Neural cell (in vitro differentiated cells): ENCODE results near the gene BCL2L15. TPM values are rescaled to one million over a fixed set of nuclear protein-coding genes. Genes with fewer than 3 reads are reported as not detected.

Experiments
- H2AFZ ChIP-seq: fragments of 200-600, 300-800 bp; sonication (generic), shearing (Covaris generic); 2 replicates; pipeline ENCODE4 v1.6.0; 2014; ENCODE audit warnings: low read depth, mild to moderate bottlenecking, antibody characterized with exemption, low read length, moderate library complexity
- H3F3A ChIP-seq: fragments of 200-600 bp; shearing (Covaris generic); 2 replicates; pipeline ENCODE4 v1.6.1; 2016; ENCODE audit warnings: mild to moderate bottlenecking, moderate library complexity, mixed read lengths, antibody characterized with exemption, low read length; ENCODE audit not compliant: insufficient read depth, poor library complexity, severe bottlenecking
- H3K27ac ChIP-seq: fragments of 200-600, 300-800 bp; sonication (generic), shearing (Covaris generic); 2 replicates; pipeline ENCODE4 v1.5.1; 2014; ENCODE audit warnings: mild to moderate bottlenecking, low read length, moderate library complexity
- H3K27me3 ChIP-seq: fragments of 300-800, 200-600 bp; sonication (generic), shearing (Covaris generic); 2 replicates; pipeline ENCODE4 v1.6.0; 2014; ENCODE audit warnings: mild to moderate bottlenecking, low read depth, low read length, moderate library complexity; ENCODE audit not compliant: insufficient read depth
- H3K36me3 ChIP-seq: fragments of 300-800, 200-600 bp; sonication (generic), shearing (Covaris generic); 2 replicates; pipeline ENCODE4 v1.5.1; 2014; ENCODE audit warnings: mild to moderate bottlenecking, antibody characterized with exemption, low read length, moderate library complexity; ENCODE audit not compliant: insufficient read depth
- H3K4me2 ChIP-seq: fragments of 300-800, 200-600 bp; sonication (generic), shearing (Covaris generic); 2 replicates; pipeline ENCODE4 v1.6.0; 2014; ENCODE audit warnings: mild to moderate bottlenecking, low read length
- H3K4me3 ChIP-seq: fragments of 300-800, 200-600 bp; sonication (generic), shearing (Covaris generic); 2 replicates; pipeline ENCODE4 v1.5.1; 2014; ENCODE audit warnings: mild to moderate bottlenecking, low read length, moderate library complexity
- H3K79me2 ChIP-seq: fragments of 200-600 bp; shearing (Covaris generic); replicated peaks from 2 replicates; pipeline ENCODE4 v1.6.0; 2014; ENCODE audit warnings: mild to moderate bottlenecking, low read length, moderate library complexity; ENCODE audit not compliant: insufficient read depth
- H3K9ac ChIP-seq: fragments of 300-800, 200-600 bp; sonication (generic), shearing (Covaris generic); 2 replicates; pipeline ENCODE4 v1.6.1; 2016; ENCODE audit warnings: mild to moderate bottlenecking, low read length, mixed read lengths
- H3K9me2 ChIP-seq: fragments of 200-600 bp; shearing (Covaris generic); 2 replicates; pipeline ENCODE4 v1.6.1; 2016; ENCODE audit warnings: mild to moderate bottlenecking, low read length, mixed read lengths; ENCODE audit not compliant: insufficient read depth
- H3K9me3 ChIP-seq: fragments of 200-600, 300-800 bp; sonication (generic), shearing (Covaris generic); 2 replicates; pipeline ENCODE4 v1.6.1; 2016; ENCODE audit warnings: mild to moderate bottlenecking, mixed run types, low read length, moderate library complexity, mixed read lengths
- H4K20me1 ChIP-seq: fragments of 200-600 bp; shearing (Covaris generic); 2 replicates; pipeline ENCODE4 v1.6.1; 2016; ENCODE audit warnings: mild to moderate bottlenecking, mixed run types; ENCODE audit not compliant: insufficient read depth
- EP300 ChIP-seq: fragments of 450-650 bp; conservative IDR thresholded peaks from 2 replicates; pipeline ENCODE4 v1.6.1; 2014; ENCODE audit warnings: antibody characterized with exemption, mild to moderate bottlenecking, moderate library complexity; ENCODE audit not compliant: poor library complexity, severe bottlenecking
- EZH2 ChIP-seq: fragments of 200-600, 300-800 bp; shearing (Covaris generic), sonication (generic); IDR thresholded peaks from 2 replicates; pipeline ENCODE4 v1.6.1; 2014; ENCODE audit warnings: antibody characterized with exemption, low read length, borderline replicate concordance, mild to moderate bottlenecking; ENCODE audit not compliant: insufficient read depth, poor library complexity, severe bottlenecking
- MXI1 ChIP-seq: fragments of 450-650 bp; conservative IDR thresholded peaks from 2 replicates; pipeline ENCODE4 v1.6.1; 2014; ENCODE audit warnings: antibody characterized with exemption, mild to moderate bottlenecking; ENCODE audit not compliant: poor library complexity, severe bottlenecking
- POLR2AphosphoS5 ChIP-seq: IDR thresholded peaks from 2 replicates; pipeline ENCODE4 v1.6.1; 2012
- RAD21 ChIP-seq: fragments of 450-650 bp; conservative IDR thresholded peaks from 2 replicates; pipeline ENCODE4 v1.6.1; 2014; ENCODE audit warnings: antibody characterized with exemption, mild to moderate bottlenecking, moderate library complexity
- SMC3 ChIP-seq: fragments of 450-650 bp; conservative IDR thresholded peaks from 2 replicates; pipeline ENCODE4 v1.6.1; 2014; ENCODE audit warnings: antibody characterized with exemption, mild to moderate bottlenecking, moderate library complexity; ENCODE audit not compliant: poor library complexity
- TAF1 ChIP-seq: IDR thresholded peaks from 2 replicates; pipeline ENCODE4 v1.6.1; 2012; ENCODE audit warnings: low read depth
- polyA plus RNA-seq: library from polyadenylated mRNA; depleted of rRNA; stranded (reverse); fragments of >200 nt; gene quantifications from 2 replicates; pipeline ENCODE4 v1.2.3, GENCODE V29; 2014
- TF ChIP-seq, protein P1 (sequence below): fragments of 450-650 bp; IDR thresholded peaks from 2 replicates; pipeline ENCODE4 v1.5.1; 2014; ENCODE audit warnings: antibody characterized with exemption, mild to moderate bottlenecking, moderate library complexity; ENCODE audit not compliant: poor library complexity, severe bottlenecking
- TF ChIP-seq, protein P2 (sequence below): IDR thresholded peaks from 2 replicates; pipeline ENCODE4 v1.6.1; 2012; ENCODE audit warnings: borderline replicate concordance

BCL2L15 gene
- polyA plus RNA-seq, 1 donor from 2014 or later, result 4.7 TPM

DNA sequence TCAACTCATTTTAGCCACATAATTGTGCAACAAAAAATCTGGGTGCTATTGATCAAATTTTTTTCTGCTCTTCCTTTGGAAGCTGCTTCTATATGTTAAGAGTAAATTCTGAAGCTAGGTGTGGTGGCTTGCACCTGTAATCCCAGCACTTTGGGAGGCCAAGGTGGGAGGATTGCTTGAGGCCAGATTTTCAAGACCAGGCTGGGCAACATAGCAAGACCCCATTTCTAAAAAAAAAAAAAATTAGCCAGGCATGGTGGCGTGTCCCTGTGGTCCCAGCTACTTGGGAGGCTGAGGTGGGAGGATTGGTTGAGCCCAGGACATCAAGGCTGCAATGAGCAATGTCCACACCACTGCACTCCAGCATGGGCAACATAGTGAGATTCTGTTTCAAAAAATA is 50.8 kb downstream of the BCL2L15 start:
- Histone ChIP-seq H3K9me2 (no peaks in the 10 kb centered on the region), H3K27me3 (no peaks in the 10 kb centered on the region), H2AFZ (no peak overlapping the region), H3K9ac (no peak overlapping the region), H4K20me1 (no peaks in the 10 kb centered on the region), H3F3A (no peaks in the 10 kb centered on the region), H3K36me3 (no peaks in the 10 kb centered on the region), H3K4me3 (no peak overlapping the region), H3K27ac (no peak overlapping the region), H3K79me2 (no peaks in the 10 kb centered on the region), H3K9me3 (no peaks in the 10 kb centered on the region), H3K4me2 (no peak overlapping the region)
- no peak for TF ChIP-seq EP300
- TF ChIP-seq MXI1, result no peak
- no peak for TF ChIP-seq RAD21
- TF ChIP-seq EZH2, result no peak
- TF ChIP-seq, protein P1, sequence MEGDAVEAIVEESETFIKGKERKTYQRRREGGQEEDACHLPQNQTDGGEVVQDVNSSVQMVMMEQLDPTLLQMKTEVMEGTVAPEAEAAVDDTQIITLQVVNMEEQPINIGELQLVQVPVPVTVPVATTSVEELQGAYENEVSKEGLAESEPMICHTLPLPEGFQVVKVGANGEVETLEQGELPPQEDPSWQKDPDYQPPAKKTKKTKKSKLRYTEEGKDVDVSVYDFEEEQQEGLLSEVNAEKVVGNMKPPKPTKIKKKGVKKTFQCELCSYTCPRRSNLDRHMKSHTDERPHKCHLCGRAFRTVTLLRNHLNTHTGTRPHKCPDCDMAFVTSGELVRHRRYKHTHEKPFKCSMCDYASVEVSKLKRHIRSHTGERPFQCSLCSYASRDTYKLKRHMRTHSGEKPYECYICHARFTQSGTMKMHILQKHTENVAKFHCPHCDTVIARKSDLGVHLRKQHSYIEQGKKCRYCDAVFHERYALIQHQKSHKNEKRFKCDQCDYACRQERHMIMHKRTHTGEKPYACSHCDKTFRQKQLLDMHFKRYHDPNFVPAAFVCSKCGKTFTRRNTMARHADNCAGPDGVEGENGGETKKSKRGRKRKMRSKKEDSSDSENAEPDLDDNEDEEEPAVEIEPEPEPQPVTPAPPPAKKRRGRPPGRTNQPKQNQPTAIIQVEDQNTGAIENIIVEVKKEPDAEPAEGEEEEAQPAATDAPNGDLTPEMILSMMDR, result no peak
- TF ChIP-seq, protein P2, sequence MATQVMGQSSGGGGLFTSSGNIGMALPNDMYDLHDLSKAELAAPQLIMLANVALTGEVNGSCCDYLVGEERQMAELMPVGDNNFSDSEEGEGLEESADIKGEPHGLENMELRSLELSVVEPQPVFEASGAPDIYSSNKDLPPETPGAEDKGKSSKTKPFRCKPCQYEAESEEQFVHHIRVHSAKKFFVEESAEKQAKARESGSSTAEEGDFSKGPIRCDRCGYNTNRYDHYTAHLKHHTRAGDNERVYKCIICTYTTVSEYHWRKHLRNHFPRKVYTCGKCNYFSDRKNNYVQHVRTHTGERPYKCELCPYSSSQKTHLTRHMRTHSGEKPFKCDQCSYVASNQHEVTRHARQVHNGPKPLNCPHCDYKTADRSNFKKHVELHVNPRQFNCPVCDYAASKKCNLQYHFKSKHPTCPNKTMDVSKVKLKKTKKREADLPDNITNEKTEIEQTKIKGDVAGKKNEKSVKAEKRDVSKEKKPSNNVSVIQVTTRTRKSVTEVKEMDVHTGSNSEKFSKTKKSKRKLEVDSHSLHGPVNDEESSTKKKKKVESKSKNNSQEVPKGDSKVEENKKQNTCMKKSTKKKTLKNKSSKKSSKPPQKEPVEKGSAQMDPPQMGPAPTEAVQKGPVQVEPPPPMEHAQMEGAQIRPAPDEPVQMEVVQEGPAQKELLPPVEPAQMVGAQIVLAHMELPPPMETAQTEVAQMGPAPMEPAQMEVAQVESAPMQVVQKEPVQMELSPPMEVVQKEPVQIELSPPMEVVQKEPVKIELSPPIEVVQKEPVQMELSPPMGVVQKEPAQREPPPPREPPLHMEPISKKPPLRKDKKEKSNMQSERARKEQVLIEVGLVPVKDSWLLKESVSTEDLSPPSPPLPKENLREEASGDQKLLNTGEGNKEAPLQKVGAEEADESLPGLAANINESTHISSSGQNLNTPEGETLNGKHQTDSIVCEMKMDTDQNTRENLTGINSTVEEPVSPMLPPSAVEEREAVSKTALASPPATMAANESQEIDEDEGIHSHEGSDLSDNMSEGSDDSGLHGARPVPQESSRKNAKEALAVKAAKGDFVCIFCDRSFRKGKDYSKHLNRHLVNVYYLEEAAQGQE, result no peak
- TF ChIP-seq POLR2AphosphoS5, result no peak
- TF ChIP-seq SMC3, result no peak
- TF ChIP-seq TAF1, result no peak

- H2AFZ ChIP-seq, result no peak overlapping the region
- no peaks in the 10 kb centered on the region for H3K36me3 ChIP-seq
- no peak overlapping the region for H3K9ac ChIP-seq
- no peak overlapping the region for H3K27ac ChIP-seq
- no peaks in the 10 kb centered on the region for H3K9me2 ChIP-seq
- H4K20me1 ChIP-seq, result no peaks in the 10 kb centered on the region
- H3K4me2 ChIP-seq, result no peak overlapping the region
- H3K4me3 ChIP-seq, result no peak overlapping the region
- H3K9me3 ChIP-seq, result no peaks in the 10 kb centered on the region
- no peaks in the 10 kb centered on the region for H3K79me2 ChIP-seq
- H3F3A ChIP-seq, result no peaks in the 10 kb centered on the region
- no peaks in the 10 kb centered on the region for H3K27me3 ChIP-seq
- TF ChIP-seq, protein P1, result peak; percentile 66
- TF ChIP-seq TAF1 (no peak), RAD21 (peak; percentile 66), POLR2AphosphoS5 (no peak), EP300 (no peak), EZH2 (no peak), SMC3 (peak; percentile 77), MXI1 (no peak)
- TF ChIP-seq, protein P2, result no peak
Measured at GRCh38 chr1:113835686-113836290, 51.6 kb downstream of the BCL2L15 start.
